Mesendoderm (in vitro differentiated cells): ENCODE data around the gene SLC2A6.

Source experiments
- DNase-seq: peaks from one replicate; pipeline ENCODE4 v3.0.0; 2013
- H2AK5ac ChIP-seq: 2 replicates; pipeline ENCODE4 v1.6.1; 2013; ENCODE audit warnings: low read length, inconsistent platforms
- H2BK120ac ChIP-seq: 2 replicates; pipeline ENCODE4 v1.6.1; 2013; ENCODE audit warnings: low read depth, mild to moderate bottlenecking, low read length, moderate library complexity, mixed read lengths
- H2BK15ac ChIP-seq: replicated peaks from 2 replicates; pipeline ENCODE4 v1.6.1; 2013; ENCODE audit warnings: low read depth, mild to moderate bottlenecking, moderate library complexity
- H2BK5ac ChIP-seq: 2 replicates; pipeline ENCODE4 v1.6.1; 2013; ENCODE audit warnings: low read length, inconsistent platforms
- H3K18ac ChIP-seq: 2 replicates; pipeline ENCODE4 v1.6.1; 2013; ENCODE audit warnings: mild to moderate bottlenecking, low read length, mixed read lengths
- H3K23ac ChIP-seq: one replicate; pipeline ENCODE4 v1.6.1; 2013; ENCODE audit warnings: low read length
- H3K27ac ChIP-seq: 2 replicates; pipeline ENCODE4 v1.5.1; 2013; ENCODE audit warnings: low read depth, mild to moderate bottlenecking, inconsistent platforms, low read length, moderate library complexity
- H3K27me3 ChIP-seq: 2 replicates; pipeline ENCODE4 v1.6.1; 2013; ENCODE audit warnings: low read length, control low read depth, mild to moderate bottlenecking, inconsistent platforms; ENCODE audit not compliant: insufficient read depth, poor library complexity
- H3K36me3 ChIP-seq: 2 replicates; pipeline ENCODE4 v1.6.1; 2013; ENCODE audit warnings: low read length, inconsistent platforms; ENCODE audit not compliant: control insufficient read depth, insufficient read depth
- H3K4ac ChIP-seq: one replicate; pipeline ENCODE4 v1.6.1; 2013; ENCODE audit warnings: low read depth, mild to moderate bottlenecking, low read length, moderate library complexity
- H3K4me1 ChIP-seq: 2 replicates; pipeline ENCODE4 v1.6.1; 2013; ENCODE audit warnings: low read depth, low read length, inconsistent platforms; ENCODE audit not compliant: control insufficient read depth
- H3K4me2 ChIP-seq: 2 replicates; pipeline ENCODE4 v1.6.1; 2013; ENCODE audit warnings: low read length
- H3K4me3 ChIP-seq: 2 replicates; pipeline ENCODE4 v1.5.1; 2013; ENCODE audit warnings: mild to moderate bottlenecking, low read length
- H3K56ac ChIP-seq: one replicate; pipeline ENCODE4 v1.6.1; 2013; ENCODE audit warnings: low read length
- H3K79me1 ChIP-seq: 2 replicates; pipeline ENCODE4 v1.6.1; 2013; ENCODE audit warnings: low read length, inconsistent platforms
- H3K79me2 ChIP-seq: 2 replicates; pipeline ENCODE4 v1.6.1; 2013; ENCODE audit warnings: mild to moderate bottlenecking, low read length; ENCODE audit not compliant: control insufficient read depth, insufficient read depth
- H3K9ac ChIP-seq: 2 replicates; pipeline ENCODE4 v1.6.1; 2013; ENCODE audit warnings: low read length, inconsistent platforms
- H4K5ac ChIP-seq: one replicate; pipeline ENCODE4 v1.6.1; 2013; ENCODE audit warnings: low read length
- H4K8ac ChIP-seq: one replicate; pipeline ENCODE4 v1.6.1; 2013; ENCODE audit warnings: low read depth, mild to moderate bottlenecking, control low read depth, low read length, moderate library complexity
- WGBS: extraction: QIAGEN DNeasy Blood & Tissue Kit; methylation state at CpG from one replicate; pipeline ENCODE4 v1.1.7; 2013; ENCODE audit warnings: low lambda C conversion rate, missing lambda C conversion rate; ENCODE audit not compliant: insufficient coverage; ENCODE audit errors: extremely low coverage; 5-methylcytosine and 5-hydroxymethylcytosine counted together

SLC2A6 gene

DNA sequence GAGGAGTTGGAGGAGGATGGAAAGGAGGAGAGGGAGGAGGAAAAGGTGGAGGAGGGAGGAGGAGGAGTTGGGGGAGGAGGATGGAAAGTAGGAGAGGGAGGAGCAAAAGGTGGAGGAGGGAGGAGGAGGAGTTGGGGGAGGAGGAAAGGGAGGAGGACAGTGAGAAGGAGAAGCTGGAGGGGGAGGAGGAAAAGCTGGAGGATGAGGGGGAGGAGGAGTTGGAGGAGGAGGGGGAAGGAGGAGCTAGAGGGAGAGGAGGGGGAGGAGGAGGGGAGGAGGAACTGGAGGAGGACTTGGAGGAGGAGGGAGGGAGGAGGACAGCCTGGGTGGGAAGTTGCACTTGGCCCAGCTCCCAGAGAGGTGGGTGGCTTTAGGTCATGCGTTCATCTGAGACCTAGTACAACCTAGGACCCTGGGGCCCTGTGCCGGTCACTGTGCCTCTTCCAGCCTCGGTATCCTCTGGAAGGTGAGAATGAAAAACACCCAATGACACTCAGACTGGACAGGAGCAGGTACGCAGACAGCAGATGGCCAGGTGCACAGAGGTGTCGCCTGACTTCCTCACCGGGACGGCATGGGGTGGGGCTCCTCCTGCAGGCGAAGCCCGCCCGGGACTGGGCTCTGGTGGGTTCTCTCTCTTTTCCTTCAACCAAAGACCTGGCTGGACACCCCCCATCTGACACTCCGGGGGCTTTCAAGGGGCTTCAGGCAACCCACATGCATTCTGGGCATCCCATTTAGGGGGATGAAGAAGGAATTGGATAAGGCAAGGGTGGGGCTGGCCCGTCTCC is 12.2 kb upstream of the SLC2A6 start:
- no peak overlapping the region for H3K23ac ChIP-seq
- H4K5ac ChIP-seq, result no peak overlapping the region
- H3K18ac ChIP-seq, result no peak overlapping the region
- no peak overlapping the region for H3K27ac ChIP-seq
- H4K8ac ChIP-seq, result no peak overlapping the region
- H3K4me3 ChIP-seq, result no peak overlapping the region
- no peaks in the 10 kb centered on the region for H3K36me3 ChIP-seq
- no peak overlapping the region for H3K4ac ChIP-seq
- H3K79me1 ChIP-seq, result no peaks in the 10 kb centered on the region
- H3K79me2 ChIP-seq, result no peaks in the 10 kb centered on the region
- H3K56ac ChIP-seq, result no peak overlapping the region
- DNase-seq, result no peak
- no peaks in the 10 kb centered on the region for H3K4me1 ChIP-seq
- H3K27me3 ChIP-seq, result no peaks in the 10 kb centered on the region
- no peak overlapping the region for H2BK120ac ChIP-seq
- WGBS, result no CpG with 5 or more reads among the region's 12 CpGs
- no peak overlapping the region for H2BK15ac ChIP-seq
- H2AK5ac ChIP-seq, result no peak overlapping the region
- H2BK5ac ChIP-seq, result no peak overlapping the region
- no peak overlapping the region for H3K9ac ChIP-seq
- no peak overlapping the region for H3K4me2 ChIP-seq

DNA sequence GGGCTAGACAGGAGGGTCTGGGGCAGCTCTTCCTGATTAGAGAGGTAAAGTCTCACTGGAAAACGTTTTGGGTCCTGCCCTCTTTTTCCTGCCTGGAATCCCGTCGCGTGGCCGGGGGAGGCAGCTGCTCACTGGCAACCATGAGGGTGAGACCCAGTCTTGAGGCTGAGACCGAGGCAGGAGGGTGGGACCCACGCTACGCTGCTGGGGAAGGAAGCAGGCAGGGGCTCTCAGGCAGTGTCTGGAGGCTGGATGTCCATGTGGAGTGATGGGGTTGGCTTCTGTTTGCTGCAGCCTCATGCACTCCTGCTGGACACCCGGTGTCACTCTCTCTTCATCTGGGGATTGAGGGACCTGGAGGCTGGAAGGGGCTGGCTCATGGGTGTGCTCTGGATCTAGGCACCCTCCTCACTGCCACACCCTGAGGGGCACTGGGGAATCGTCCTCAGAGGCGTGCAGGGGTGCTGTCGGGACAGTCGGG is 11.3 kb upstream of the SLC2A6 start:
- no CpG with 5 or more reads among the region's 13 CpGs for WGBS

DNA sequence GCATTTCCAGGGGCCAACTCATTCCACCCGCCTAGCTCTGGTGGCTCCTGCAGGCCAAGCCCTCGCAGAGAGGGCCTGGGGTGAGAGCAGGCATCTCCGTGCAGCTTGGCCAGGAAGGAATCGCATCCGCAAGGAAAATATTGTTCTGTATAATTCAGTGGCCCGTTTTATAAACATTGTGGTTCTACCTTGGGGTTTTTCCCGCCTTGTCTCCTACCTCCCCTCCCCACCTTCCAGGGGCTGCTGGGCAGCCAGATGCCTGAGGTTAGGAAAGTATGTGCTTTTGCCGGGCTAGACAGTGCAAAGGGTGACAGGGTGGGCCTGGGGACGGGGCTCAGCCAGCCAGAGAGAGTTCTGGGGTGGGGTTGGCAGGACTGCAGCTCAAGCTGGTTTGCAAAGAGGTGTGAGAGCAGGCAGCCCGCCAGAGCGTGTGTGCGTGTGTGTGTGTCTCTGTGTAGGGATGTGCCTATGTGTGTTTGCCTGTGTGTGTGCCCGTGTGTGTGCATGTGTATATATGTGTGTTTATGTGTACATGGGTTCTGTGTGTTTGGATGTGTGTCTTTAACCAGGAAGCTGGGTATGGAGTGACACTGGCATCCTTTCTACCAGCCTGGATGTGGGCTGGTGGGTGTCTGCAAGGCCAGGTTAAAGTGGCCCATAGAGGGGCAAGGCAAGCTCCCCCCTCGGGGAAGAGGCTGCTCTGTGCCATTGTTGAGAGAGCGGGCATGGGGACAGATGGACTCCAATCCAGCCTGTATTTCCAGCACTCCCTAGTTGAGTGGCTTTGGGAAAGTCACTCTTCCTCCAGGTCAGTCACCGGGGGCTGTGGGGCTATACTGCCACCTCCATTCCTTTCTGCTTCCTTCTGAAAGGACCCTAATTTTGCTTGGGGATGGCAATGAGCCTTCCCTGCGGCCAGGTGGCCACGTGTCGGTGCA is 10.6 kb upstream of the SLC2A6 start:
- H4K8ac ChIP-seq, result no peak overlapping the region
- no peak overlapping the region for H2BK120ac ChIP-seq
- WGBS, result no CpG with 5 or more reads among the region's 19 CpGs
- H3K4me2 ChIP-seq, result no peak overlapping the region
- H3K56ac ChIP-seq, result no peak overlapping the region
- H3K4ac ChIP-seq, result no peak overlapping the region
- H4K5ac ChIP-seq, result no peak overlapping the region
- H3K4me3 ChIP-seq, result no peak overlapping the region
- no peaks in the 10 kb centered on the region for H3K4me1 ChIP-seq
- no peak overlapping the region for H3K9ac ChIP-seq
- no peak overlapping the region for H3K18ac ChIP-seq
- no peak overlapping the region for H3K23ac ChIP-seq
- H2BK5ac ChIP-seq, result no peak overlapping the region
- no peak overlapping the region for H2AK5ac ChIP-seq
- no peak for DNase-seq
- no peak overlapping the region for H3K27ac ChIP-seq
- no peaks in the 10 kb centered on the region for H3K79me2 ChIP-seq
- H3K36me3 ChIP-seq, result no peaks in the 10 kb centered on the region
- H3K79me1 ChIP-seq, result no peaks in the 10 kb centered on the region
- H2BK15ac ChIP-seq, result no peak overlapping the region
- no peaks in the 10 kb centered on the region for H3K27me3 ChIP-seq

More for the DNA sequence above, 11.3 kb upstream of the SLC2A6 start:
- Histone ChIP-seq H3K4me1 (no peaks in the 10 kb centered on the region), H2BK15ac (no peak overlapping the region), H3K27ac (no peak overlapping the region), H3K4me2 (no peak overlapping the region), H3K4ac (no peak overlapping the region), H3K23ac (no peak overlapping the region), H3K36me3 (no peaks in the 10 kb centered on the region), H3K27me3 (no peaks in the 10 kb centered on the region), H3K9ac (no peak overlapping the region), H2BK120ac (no peak overlapping the region), H3K18ac (no peak overlapping the region), H2BK5ac (no peak overlapping the region), H4K5ac (no peak overlapping the region), H3K56ac (no peak overlapping the region), H2AK5ac (no peak overlapping the region), H4K8ac (no peak overlapping the region), H3K79me1 (no peaks in the 10 kb centered on the region), H3K4me3 (no peak overlapping the region), H3K79me2 (no peaks in the 10 kb centered on the region)
- DNase-seq, result no peak

DNA sequence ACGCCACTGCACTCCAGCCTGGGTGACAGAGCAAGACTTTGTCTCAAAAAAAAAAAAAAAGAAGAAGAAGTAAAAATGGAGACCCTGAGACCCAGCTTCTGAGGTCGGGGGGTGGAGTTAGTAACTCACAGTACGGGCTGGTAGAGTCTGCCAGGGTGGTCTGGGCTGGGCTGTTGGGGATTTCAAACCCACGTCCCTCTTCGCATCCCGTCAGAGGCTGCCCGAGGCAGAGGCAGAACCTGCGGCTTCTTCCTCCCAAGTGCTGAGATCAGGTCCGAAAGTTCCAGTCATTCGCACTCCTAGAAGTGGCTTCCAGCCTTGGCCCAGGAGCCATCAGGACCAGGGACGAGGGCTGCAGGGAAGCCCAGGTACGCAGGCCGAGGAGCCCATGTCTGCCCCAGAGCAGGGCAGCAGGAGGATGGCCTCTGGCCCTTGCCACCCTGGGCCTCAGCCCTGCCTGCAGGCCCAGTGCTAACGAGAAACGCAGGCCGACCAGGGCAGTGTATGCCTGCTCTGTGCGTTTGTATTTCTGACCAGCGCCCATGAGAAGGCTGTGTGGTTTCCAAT is 9.9 kb upstream of the SLC2A6 start:
- Histone ChIP-seq H2BK15ac (no peak overlapping the region), H3K4ac (no peak overlapping the region), H3K79me1 (no peaks in the 10 kb centered on the region), H3K79me2 (no peaks in the 10 kb centered on the region), H3K27ac (no peak overlapping the region), H3K23ac (no peak overlapping the region), H3K18ac (no peak overlapping the region), H3K9ac (no peak overlapping the region), H3K56ac (peak overlapping the region; percentile 34), H3K4me3 (no peak overlapping the region), H3K4me2 (no peak overlapping the region), H2AK5ac (no peak overlapping the region), H3K4me1 (no peaks in the 10 kb centered on the region), H3K36me3 (no peaks in the 10 kb centered on the region), H2BK5ac (no peak overlapping the region), H3K27me3 (no peaks in the 10 kb centered on the region), H2BK120ac (no peak overlapping the region), H4K5ac (no peak overlapping the region), H4K8ac (no peak overlapping the region)
- DNase-seq, result no peak
- no CpG with 5 or more reads among the region's 18 CpGs for WGBS

DNA sequence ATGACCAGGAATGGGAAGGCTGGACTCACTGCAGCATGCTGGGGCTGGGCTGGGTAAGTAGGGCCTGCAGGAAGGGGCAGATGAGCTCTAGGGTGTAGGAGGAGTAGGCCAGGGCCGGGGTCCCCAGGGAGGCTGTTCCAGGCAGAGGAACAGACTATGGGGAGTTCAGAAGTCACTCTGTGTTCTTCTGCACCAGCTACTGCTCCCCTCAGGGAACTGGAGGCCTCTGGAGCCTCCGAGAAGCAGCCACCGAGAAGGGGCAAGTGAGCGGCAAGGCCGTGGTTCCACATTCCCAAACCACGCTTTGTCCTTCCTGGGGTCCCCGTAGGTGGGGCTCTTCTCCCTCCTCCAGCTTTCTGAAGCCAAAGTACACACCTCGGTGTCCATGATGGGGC is 8.4 kb upstream of the SLC2A6 start:
- WGBS, result no CpG with 5 or more reads among the region's 8 CpGs
- no peak overlapping the region for H2BK5ac ChIP-seq
- no peaks in the 10 kb centered on the region for H3K36me3 ChIP-seq
- H2AK5ac ChIP-seq, result no peak overlapping the region
- H2BK15ac ChIP-seq, result no peak overlapping the region
- no peak overlapping the region for H4K5ac ChIP-seq
- H3K27ac ChIP-seq, result no peak overlapping the region
- no peak overlapping the region for H2BK120ac ChIP-seq
- no peaks in the 10 kb centered on the region for H3K27me3 ChIP-seq
- H3K79me2 ChIP-seq, result no peaks in the 10 kb centered on the region
- H3K9ac ChIP-seq, result no peak overlapping the region
- H3K18ac ChIP-seq, result no peak overlapping the region
- no peak overlapping the region for H3K4me2 ChIP-seq
- no peak overlapping the region for H3K4me3 ChIP-seq
- H3K56ac ChIP-seq, result no peak overlapping the region
- H3K4me1 ChIP-seq, result no peaks in the 10 kb centered on the region
- no peaks in the 10 kb centered on the region for H3K79me1 ChIP-seq
- no peak for DNase-seq
- no peak overlapping the region for H4K8ac ChIP-seq
- no peak overlapping the region for H3K4ac ChIP-seq
- no peak overlapping the region for H3K23ac ChIP-seq
